Measurements from ENCODE around the gene ITPR2.

GRCh38 chr12:26828280-26829073 lies 4.5 kb downstream of the ITPR2 start:
- TF ChIP-seq GABPA (IDR thresholded peaks at IDR 0.05; ENCODE audit: low read depth) (no peak), CTCF (IDR thresholded peaks at IDR 0.05) (no peak), USF2 (IDR thresholded peaks at IDR 0.05; ENCODE audit: borderline replicate concordance, low read depth, low read length) (no peak), MAX (IDR thresholded peaks at IDR 0.05; ENCODE audit: low read depth) (no peak), POLR2AphosphoS5 (IDR thresholded peaks at IDR 0.05; ENCODE audit: low read depth, low read length) (no peak), ZBTB33 (IDR thresholded peaks at IDR 0.05; ENCODE audit: borderline replicate concordance, low read depth) (no peak), TAF1 (IDR thresholded peaks at IDR 0.05; ENCODE audit: borderline replicate concordance, low read depth, low read length) (no peak), SMC3 (IDR thresholded peaks at IDR 0.05; ENCODE audit: low read depth, low read length) (no peak), NFIC (IDR thresholded peaks at IDR 0.05; ENCODE audit: borderline replicate concordance) (no peak), MXI1 (IDR thresholded peaks at IDR 0.05; ENCODE audit: low read depth, low read length) (no peak), SIN3A (IDR thresholded peaks at IDR 0.05; ENCODE audit: borderline replicate concordance, low read depth, low read length) (no peak), CHD2 (IDR thresholded peaks at IDR 0.05; ENCODE audit: low read length, partially characterized antibody) (no peak)
